A549 (cell line): Measurements from ENCODE around the gene PLD1. TPM values are rescaled to one million over a fixed set of nuclear protein-coding genes. Genes with fewer than 3 reads are reported as not detected.
A peak's percentile ranks its signal among the peaks of the same experiment; 100 is the strongest.

Experiments
- ATAC-seq, 2 experiments: fragments of 200-7000 bp in 1 of 2; fragments of >200 bp in 1 of 2; cut with Nextera tagmentation in 1 of 2; cut with Tn5 transposase in 1 of 2; 3 replicates each; pipeline versions ENCODE4 v1.8.0 to v1.9.1; 2018 to 2020; ENCODE audit warnings: mild to moderate bottlenecking in 1 of 2, moderate library complexity in 1 of 2
- CTCF ChIA-PET: fragments of 300-600 bp; sonication (Branson Sonifier 250); formaldehyde crosslinking; extraction: SDS; loops from one replicate; lab custom pipeline; 2021; ENCODE audit warnings: antibody characterized with exemption, inconsistent platforms; lab: Yijun Ruan, JAX
- POLR2A ChIA-PET: fragments of 350-600 bp; formaldehyde crosslinking; extraction: SDS; loops from one replicate; lab custom pipeline; 2021; ENCODE audit warnings: antibody characterized with exemption, inconsistent platforms; lab: Yijun Ruan, JAX
- DNase-seq, 2 experiments: peaks; one replicate each; pipeline versions ENCODE4 v3.0.0 to v3.0.0-alpha.2; 2011 to 2016; ENCODE audit warnings: low read depth in 1 of 2, low spot score in 1 of 2
- FAIRE-seq: peaks from 2 replicates; lab custom pipeline; 2011; peaks lifted over from hg19 to GRCh38; lab: Jason Lieb, UNC
- H3K27ac ChIP-seq, 2 experiments: fragments of >200 bp; sonication (Bioruptor Twin); formaldehyde crosslinking; 3 replicates each; pipeline ENCODE4 v1.5.1; 2016 to 2017
- H3K4me1 ChIP-seq: fragments of >200 bp; sonication (Bioruptor Twin); formaldehyde crosslinking; 3 replicates; pipeline ENCODE4 v1.6.1; 2016
- H3K4me2 ChIP-seq: fragments of >200 bp; sonication (Bioruptor Twin); formaldehyde crosslinking; 3 replicates; pipeline ENCODE4 v1.6.1; 2016
- H3K4me3 ChIP-seq: fragments of >200 bp; sonication (Bioruptor Twin); formaldehyde crosslinking; 3 replicates; pipeline ENCODE4 v1.5.1; 2016
- H3K9me3 ChIP-seq: fragments of >200 bp; sonication (Bioruptor Twin); formaldehyde crosslinking; 3 replicates; pipeline ENCODE4 v1.6.1; 2016
- ATOH8 ChIP-seq: fragments of 250-450 bp; sonication (Bioruptor Pico); IDR thresholded peaks from 2 replicates; pipeline ENCODE4 v1.5.0; 2020; ENCODE audit warnings: low read depth, mild to moderate bottlenecking, moderate library complexity
- BHLHE40 ChIP-seq: IDR thresholded peaks from 2 replicates; pipeline ENCODE4 v1.6.1; 2012; ENCODE audit warnings: low read depth, low read length, inconsistent platforms
- CBX2 ChIP-seq: fragments of 200-600 bp; sonication (generic); IDR thresholded peaks from 2 replicates; pipeline ENCODE4 v1.6.1; 2016; ENCODE audit warnings: low read depth, mild to moderate bottlenecking, borderline replicate concordance
- CHD4 ChIP-seq: fragments of 200-600 bp; sonication (generic); IDR thresholded peaks from 2 replicates; pipeline ENCODE4 v1.6.1; 2016; ENCODE audit warnings: antibody characterized with exemption, mild to moderate bottlenecking, borderline replicate concordance
- CTCF ChIP-seq: fragments of >200 bp; sonication (Bioruptor Twin); formaldehyde crosslinking; IDR thresholded peaks from 3 replicates; pipeline ENCODE4 v1.5.1; 2016
- HOXA7 ChIP-seq: fragments of 250-450 bp; sonication (Bioruptor Pico); IDR thresholded peaks from 2 replicates; pipeline ENCODE4 v1.5.0; 2020; ENCODE audit warnings: mild to moderate bottlenecking, moderate library complexity
- HOXB13 ChIP-seq: fragments of 250-450 bp; sonication (Bioruptor Pico); IDR thresholded peaks from 2 replicates; pipeline ENCODE4 v1.5.0; 2020; ENCODE audit warnings: low read depth, mild to moderate bottlenecking, moderate library complexity
- JUN ChIP-seq, 2 experiments: fragments of >200 bp; sonication (Bioruptor Twin); formaldehyde crosslinking; IDR thresholded peaks; 2 replicates in 1 of 2; 3 replicates in 1 of 2; pipeline ENCODE4 v1.6.1; 2016 to 2017
- KDM1A ChIP-seq: fragments of 200-600 bp; sonication (generic); IDR thresholded peaks from 2 replicates; pipeline ENCODE4 v1.6.1; 2016; ENCODE audit warnings: low read depth, mild to moderate bottlenecking
- KDM5A ChIP-seq: fragments of 200-600 bp; sonication (generic); IDR thresholded peaks from 2 replicates; pipeline ENCODE4 v1.6.1; 2016; ENCODE audit warnings: antibody characterized with exemption, mild to moderate bottlenecking
- MAFK ChIP-seq: fragments of 450-650 bp; IDR thresholded peaks from 2 replicates; pipeline ENCODE4 v1.6.1; 2014; ENCODE audit not compliant: partially characterized antibody
- MAZ ChIP-seq: fragments of 150-350 bp; IDR thresholded peaks from 2 replicates; pipeline ENCODE4 v1.6.1; 2014; ENCODE audit warnings: antibody characterized with exemption, low read depth, low read length, borderline replicate concordance
- NFE2L2 ChIP-seq: fragments of 150-350 bp; conservative IDR thresholded peaks from 2 replicates; pipeline ENCODE4 v1.6.1; 2014; ENCODE audit warnings: low read length
- NPAS2 ChIP-seq: fragments of 250-450 bp; sonication (Bioruptor Pico); IDR thresholded peaks from 2 replicates; pipeline ENCODE4 v1.8.0; 2022; ENCODE audit warnings: mild to moderate bottlenecking, moderate library complexity, borderline replicate concordance
- PHF8 ChIP-seq: fragments of 200-600 bp; sonication (generic); IDR thresholded peaks from 2 replicates; pipeline ENCODE4 v1.6.1; 2016; ENCODE audit warnings: low read depth, mild to moderate bottlenecking, antibody characterized with exemption, moderate library complexity, borderline replicate concordance
- POLR2AphosphoS2 ChIP-seq: conservative IDR thresholded peaks from 2 replicates; pipeline ENCODE4 v1.6.1; 2012; ENCODE audit warnings: low read length, improper control_type of control experiment, inconsistent platforms
- RAD21 ChIP-seq, 2 experiments: fragments of >200 bp in 1 of 2; sonication (Bioruptor Twin) in 1 of 2; formaldehyde crosslinking in 1 of 2; IDR thresholded peaks in 1 of 2; conservative IDR thresholded peaks in 1 of 2; 2 replicates in 1 of 2; 3 replicates in 1 of 2; pipeline ENCODE4 v1.6.1; 2012 to 2018; ENCODE audit warnings: inconsistent platforms in 1 of 2
- SMC3 ChIP-seq: fragments of >200 bp; sonication (Bioruptor Twin); formaldehyde crosslinking; IDR thresholded peaks from 3 replicates; pipeline ENCODE4 v1.6.1; 2018; ENCODE audit warnings: inconsistent platforms
- TP53 ChIP-seq: fragments of 250-450 bp; sonication (Bioruptor Pico); IDR thresholded peaks from 2 replicates; pipeline ENCODE4 v1.5.0; 2021; ENCODE audit warnings: mild to moderate bottlenecking, moderate library complexity
- ZC3H11A ChIP-seq: fragments of 450-650 bp; IDR thresholded peaks from 2 replicates; pipeline ENCODE4 v1.6.1; 2014; ENCODE audit warnings: antibody characterized with exemption, mild to moderate bottlenecking
- ZSCAN20 ChIP-seq: fragments of 250-450 bp; sonication (Bioruptor Pico); IDR thresholded peaks from 2 replicates; pipeline ENCODE4 v1.8.0; 2022; ENCODE audit warnings: mild to moderate bottlenecking, moderate library complexity
- WGBS: methylation state at CpG from one replicate; pipeline ENCODE4 v1.1.6; 2017; ENCODE audit errors: missing lambda C conversion rate; 5-methylcytosine and 5-hydroxymethylcytosine counted together
- polyA plus RNA-seq, 4 experiments: library from polyadenylated mRNA; depleted of rRNA in 3 of 4; stranded (reverse); fragments of >200 nt; fragmentation: RNase III in 1 of 4; extraction: RNeasy Plus Mini Kit Qiagen cat#74134 plus additional on column Dnase treatment in 1 of 4; gene quantifications; 2 replicates in 3 of 4; 3 replicates in 1 of 4; pipeline ENCODE4 v1.2.3, GENCODE V29; 2011 to 2017
- TF ChIP-seq, protein P1 (sequence below): fragments of >200 bp; sonication (Bioruptor Twin); formaldehyde crosslinking; IDR thresholded peaks from 3 replicates; pipeline ENCODE4 v1.6.1; 2016
- TF ChIP-seq, protein P2 (sequence below): fragments of 150-350 bp; IDR thresholded peaks from 2 replicates; pipeline ENCODE4 v1.6.1; 2014; ENCODE audit warnings: low read depth, mild to moderate bottlenecking, low read length

Gene PLD1
- polyA plus RNA-seq, 2 of the 4 experiments (the other 2 are of a cell fraction), result 6.6 to 27.2 TPM

DNA sequence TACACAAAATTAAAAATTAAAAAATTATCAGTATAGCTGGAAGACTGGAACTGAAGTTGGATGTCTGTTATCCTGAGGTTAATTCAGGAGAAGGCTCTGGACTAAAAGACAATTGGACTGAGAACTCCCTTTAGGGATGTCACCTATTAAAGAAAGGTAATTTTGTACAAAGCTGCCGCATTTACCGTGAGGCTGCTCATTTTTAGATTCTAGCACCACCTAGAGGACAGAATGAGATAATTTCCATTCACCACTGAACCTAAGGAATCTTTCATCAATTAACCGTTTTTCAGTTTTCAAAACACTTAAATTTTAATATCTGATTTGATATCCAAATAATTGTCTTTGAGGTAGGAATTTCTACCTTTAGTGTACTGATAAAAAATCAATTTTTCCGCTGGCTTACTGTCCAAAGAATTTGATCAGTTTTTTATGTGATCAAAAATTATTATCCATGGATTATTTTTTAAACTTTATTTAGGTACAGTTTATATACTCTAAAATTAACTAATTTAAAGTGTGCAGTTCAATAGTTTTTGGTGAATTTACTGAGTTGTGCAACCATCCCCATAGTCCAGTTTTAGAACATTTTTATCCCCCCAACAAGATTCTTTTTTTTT, 243.4 kb downstream of the PLD1 start:
- H3K4me2 ChIP-seq, result peak overlapping the region; percentile 25; the same call in 2 of the 3 replicates
- H3K27ac ChIP-seq, result no peak overlapping the region
- FAIRE-seq, result no peak
- H3K4me3 ChIP-seq, result no peak overlapping the region
- H3K9me3 ChIP-seq, result no peaks in the 10 kb centered on the region
- H3K4me1 ChIP-seq, result peaks cover 18% of the 10 kb centered on the region
- ChIA-PET CTCF (interaction anchor here (0.6 to 3.1 kb wide), 31 partner anchors 9 to 1035 kb away, joined by 3 to 27 read pairs (median 3); no protein-coding TSS in a partner anchor), POLR2A (no interaction called here)
- TF ChIP-seq RAD21 (conservative IDR thresholded peaks at IDR 0.05 in 1 of 2, IDR thresholded peaks at IDR 0.05 in 1 of 2) (peak; percentile 86), HOXA7 (CRISPR knock-in tag) (no peak), POLR2AphosphoS2 (no peak), MAFK (no peak), ZSCAN20 (CRISPR knock-in tag) (no peak), ATOH8 (no peak), CHD4 (no peak), NFE2L2 (no peak), BHLHE40 (no peak), TP53 (no peak), CBX2 (no peak), KDM5A (no peak), SMC3 (peak; percentile 77), HOXB13 (no peak), NPAS2 (CRISPR knock-in tag) (no peak), MAZ (no peak), CTCF (peak; percentile 79)
- TF ChIP-seq, protein P1, sequence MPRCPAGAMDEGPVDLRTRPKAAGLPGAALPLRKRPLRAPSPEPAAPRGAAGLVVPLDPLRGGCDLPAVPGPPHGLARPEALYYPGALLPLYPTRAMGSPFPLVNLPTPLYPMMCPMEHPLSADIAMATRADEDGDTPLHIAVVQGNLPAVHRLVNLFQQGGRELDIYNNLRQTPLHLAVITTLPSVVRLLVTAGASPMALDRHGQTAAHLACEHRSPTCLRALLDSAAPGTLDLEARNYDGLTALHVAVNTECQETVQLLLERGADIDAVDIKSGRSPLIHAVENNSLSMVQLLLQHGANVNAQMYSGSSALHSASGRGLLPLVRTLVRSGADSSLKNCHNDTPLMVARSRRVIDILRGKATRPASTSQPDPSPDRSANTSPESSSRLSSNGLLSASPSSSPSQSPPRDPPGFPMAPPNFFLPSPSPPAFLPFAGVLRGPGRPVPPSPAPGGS, result no peak
- TF ChIP-seq, protein P2, sequence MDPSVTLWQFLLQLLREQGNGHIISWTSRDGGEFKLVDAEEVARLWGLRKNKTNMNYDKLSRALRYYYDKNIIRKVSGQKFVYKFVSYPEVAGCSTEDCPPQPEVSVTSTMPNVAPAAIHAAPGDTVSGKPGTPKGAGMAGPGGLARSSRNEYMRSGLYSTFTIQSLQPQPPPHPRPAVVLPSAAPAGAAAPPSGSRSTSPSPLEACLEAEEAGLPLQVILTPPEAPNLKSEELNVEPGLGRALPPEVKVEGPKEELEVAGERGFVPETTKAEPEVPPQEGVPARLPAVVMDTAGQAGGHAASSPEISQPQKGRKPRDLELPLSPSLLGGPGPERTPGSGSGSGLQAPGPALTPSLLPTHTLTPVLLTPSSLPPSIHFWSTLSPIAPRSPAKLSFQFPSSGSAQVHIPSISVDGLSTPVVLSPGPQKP, result no peak
- peak; percentile 26 to 29 for DNase-seq
- WGBS, result 2% methylated on average over 4 of the region's 4 CpGs
- ATAC-seq, result peak in 1 of 2 experiments; percentile 70; a peak in 3 of 6 replicates

DNA sequence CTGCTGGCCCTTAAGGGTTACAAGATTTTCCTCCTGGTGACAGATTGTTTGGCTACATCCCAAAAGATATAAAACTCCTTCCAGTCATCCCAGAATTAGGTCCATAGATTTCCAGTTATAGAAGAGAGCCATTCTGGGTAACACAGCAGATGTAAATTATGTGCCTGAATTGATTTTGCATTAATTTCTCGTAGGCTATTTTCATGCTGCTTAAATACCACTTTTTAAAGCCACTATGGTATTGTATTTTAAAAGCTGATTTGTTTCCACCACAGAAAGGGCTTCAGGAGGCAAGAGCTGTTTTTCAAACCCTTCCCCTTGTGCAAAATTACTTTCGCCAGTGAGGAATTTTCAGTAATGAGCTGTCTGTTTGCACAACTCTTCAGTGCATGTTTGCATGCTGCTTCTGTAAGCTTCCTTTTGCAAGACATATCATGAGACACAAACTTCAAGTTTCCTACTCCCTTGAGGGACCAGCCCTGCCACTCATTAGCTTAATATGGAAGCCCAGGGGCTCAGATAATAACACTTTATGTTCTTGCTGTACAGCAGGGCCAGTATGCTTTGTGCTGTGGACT, 244.7 kb downstream of the PLD1 start:
- TF ChIP-seq POLR2AphosphoS2 (no peak), ATOH8 (no peak), JUN (IDR thresholded peaks at IDR 0.05) (no peak), KDM1A (no peak), KDM5A (no peak), ZC3H11A (no peak), PHF8 (no peak)
- CTCF ChIA-PET, result interaction anchor here (0.6 to 3.1 kb wide), 18 partner anchors 8 to 604 kb away, joined by 3 to 27 read pairs (median 4); no protein-coding TSS in a partner anchor
- POLR2A ChIA-PET, result no interaction called here
- ATAC-seq, result peak in 1 of 2 experiments; percentile 30; a peak in 1 of 6 replicates
- peaks cover 18% of the 10 kb centered on the region for H3K4me1 ChIP-seq
- H3K27ac ChIP-seq, result peak overlapping the region in 1 of 2 experiments; percentile 57; a peak in 2 of 6 replicates
- no peaks in the 10 kb centered on the region for H3K9me3 ChIP-seq
- peak overlapping the region; percentile 32 for H3K4me2 ChIP-seq
- 43% methylated on average over 2 of the region's 2 CpGs for WGBS
- DNase-seq, result no peak
- FAIRE-seq, result no peak
- no peak overlapping the region for H3K4me3 ChIP-seq
